ENCODE measurements around the gene SLC9A4. TPM values are rescaled to one million over a fixed set of nuclear protein-coding genes. Genes with fewer than 3 reads are reported as not detected.

Gene SLC9A4
- total and polyA plus RNA-seq, 2 of the 4 experiments (the other 2 are of a cell fraction) = not detected

DNA sequence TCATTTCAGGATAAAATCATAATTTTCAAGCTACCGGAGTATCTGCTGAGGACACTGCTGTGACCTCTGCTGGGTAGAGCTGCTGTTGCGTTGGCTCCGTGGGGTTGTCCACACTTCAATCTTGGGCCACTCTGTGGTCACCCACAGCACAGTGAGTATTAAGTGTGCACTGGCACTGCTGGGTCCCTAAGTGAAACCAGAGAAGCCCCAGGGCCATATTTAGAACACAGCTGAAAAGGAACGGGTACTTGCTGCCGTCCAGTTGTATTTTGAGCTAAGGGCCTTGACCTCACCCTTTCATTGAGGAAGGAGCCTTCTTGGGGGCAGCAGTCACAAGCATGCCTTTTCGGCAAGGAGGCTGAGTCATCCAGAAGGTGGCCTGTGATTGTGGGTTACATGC lies 10.1 kb downstream of the SLC9A4 start:
- CTCF ChIA-PET = no interaction called here
- H4K8ac ChIP-seq (ENCODE audit: low read depth in 2 of 2, low read length in 2 of 2) = no peak overlapping the region

More for the DNA sequence above, 10.1 kb downstream of the SLC9A4 start:
- ATAC-seq (ENCODE audit: low read depth) (no peak), DNase-seq (no peak)
- H3K27ac ChIP-seq (ENCODE audit: insufficient read depth, low read length) = no peak overlapping the region
- H2BK5ac ChIP-seq (ENCODE audit: low read depth, low read length, poor library complexity, severe bottlenecking) = no peak overlapping the region
- H4K91ac ChIP-seq (ENCODE audit: insufficient read depth, low read depth, low read length) = no peak overlapping the region
- H3K18ac ChIP-seq (ENCODE audit: low read depth, low read length) = no peak overlapping the region
- H3K23ac ChIP-seq (ENCODE audit: low read depth, low read length) = no peak overlapping the region
- H3K4ac ChIP-seq (ENCODE audit: low read depth, low read length) = no peak overlapping the region
- intact Hi-C loops (cut with micrococcal nuclease) = no loop called here
- no peak overlapping the region for H3K14ac ChIP-seq (replicated peaks; ENCODE audit: low read depth, low read length)
- H3K56ac ChIP-seq (ENCODE audit: extremely low read depth, insufficient read depth, low read length) = no peak overlapping the region
- H3K79me1 ChIP-seq (ENCODE audit: low read depth in 1 of 2, low read length in 2 of 2) = no peaks in the 10 kb centered on the region
- H4K5ac ChIP-seq (ENCODE audit: low read depth, low read length) = no peak overlapping the region
- H2AFZ ChIP-seq (replicated peaks; ENCODE audit: low read length, poor library complexity) = no peak overlapping the region
- WGBS, 2 experiments (ENCODE audit: extremely low coverage in 2 of 2, insufficient read length in 1 of 2) = 86% methylated on average over 4 of the region's 6 CpGs; no CpG with 5 or more reads in 1 of the 2 experiments
- no peak overlapping the region for H3K4me2 ChIP-seq (ENCODE audit: low read depth, low read length)
- H3K36me3 ChIP-seq (ENCODE audit: control insufficient read depth, insufficient read depth, low read length) = no peaks in the 10 kb centered on the region
- H2BK20ac ChIP-seq (ENCODE audit: low read depth, low read length) = no peak overlapping the region
- peaks cover 12% of the 10 kb centered on the region for H3K27me3 ChIP-seq (ENCODE audit: control insufficient read depth, insufficient read depth, low read length)
- dilution Hi-C loops (cut with HindIII; ENCODE audit: low sequenced_read_pairs, unreplicated experiment) = no loop called here
- no TSS peak for BruUV-seq (replicated peaks)
- no peak overlapping the region for H2BK120ac ChIP-seq (ENCODE audit: low read depth, low read length)
- no peak for TF ChIP-seq CEBPB (IDR thresholded peaks at IDR 0.05; ENCODE audit: low read depth, low read length)
- TF ChIP-seq RFX5 (IDR thresholded peaks at IDR 0.05; ENCODE audit: low read depth, low read length) = no peak
- no peak for TF ChIP-seq RCOR1 (IDR thresholded peaks at IDR 0.05; ENCODE audit: insufficient replicate concordance, low read length)
- no peak for TF ChIP-seq MAFK (IDR thresholded peaks at IDR 0.05; ENCODE audit: low read depth, low read length)
- TF ChIP-seq, protein P1, sequence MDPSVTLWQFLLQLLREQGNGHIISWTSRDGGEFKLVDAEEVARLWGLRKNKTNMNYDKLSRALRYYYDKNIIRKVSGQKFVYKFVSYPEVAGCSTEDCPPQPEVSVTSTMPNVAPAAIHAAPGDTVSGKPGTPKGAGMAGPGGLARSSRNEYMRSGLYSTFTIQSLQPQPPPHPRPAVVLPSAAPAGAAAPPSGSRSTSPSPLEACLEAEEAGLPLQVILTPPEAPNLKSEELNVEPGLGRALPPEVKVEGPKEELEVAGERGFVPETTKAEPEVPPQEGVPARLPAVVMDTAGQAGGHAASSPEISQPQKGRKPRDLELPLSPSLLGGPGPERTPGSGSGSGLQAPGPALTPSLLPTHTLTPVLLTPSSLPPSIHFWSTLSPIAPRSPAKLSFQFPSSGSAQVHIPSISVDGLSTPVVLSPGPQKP (IDR thresholded peaks at IDR 0.05; ENCODE audit: borderline replicate concordance, low read depth, low read length) = no peak
- TF ChIP-seq MXI1 (IDR thresholded peaks at IDR 0.05; ENCODE audit: borderline replicate concordance, low read depth, low read length) = no peak
- TF ChIP-seq, protein P2, sequence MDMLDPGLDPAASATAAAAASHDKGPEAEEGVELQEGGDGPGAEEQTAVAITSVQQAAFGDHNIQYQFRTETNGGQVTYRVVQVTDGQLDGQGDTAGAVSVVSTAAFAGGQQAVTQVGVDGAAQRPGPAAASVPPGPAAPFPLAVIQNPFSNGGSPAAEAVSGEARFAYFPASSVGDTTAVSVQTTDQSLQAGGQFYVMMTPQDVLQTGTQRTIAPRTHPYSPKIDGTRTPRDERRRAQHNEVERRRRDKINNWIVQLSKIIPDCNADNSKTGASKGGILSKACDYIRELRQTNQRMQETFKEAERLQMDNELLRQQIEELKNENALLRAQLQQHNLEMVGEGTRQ (IDR thresholded peaks at IDR 0.05; ENCODE audit: low read depth, low read length) = no peak
- TF ChIP-seq POLR2A (IDR thresholded peaks at IDR 0.05; ENCODE audit: low read depth, low read length) = no peak
- no peak for TF ChIP-seq CHD1 (IDR thresholded peaks at IDR 0.05; ENCODE audit: low read depth, low read length)
- TF ChIP-seq MAZ (IDR thresholded peaks at IDR 0.05; ENCODE audit: borderline replicate concordance, low read depth, low read length) = no peak
- TF ChIP-seq RAD21 (IDR thresholded peaks at IDR 0.05; ENCODE audit: low read length) = no peak
- no peak for TF ChIP-seq NFE2L2 (IDR thresholded peaks at IDR 0.05; ENCODE audit: low read depth, low read length)
- TF ChIP-seq, protein P3, sequence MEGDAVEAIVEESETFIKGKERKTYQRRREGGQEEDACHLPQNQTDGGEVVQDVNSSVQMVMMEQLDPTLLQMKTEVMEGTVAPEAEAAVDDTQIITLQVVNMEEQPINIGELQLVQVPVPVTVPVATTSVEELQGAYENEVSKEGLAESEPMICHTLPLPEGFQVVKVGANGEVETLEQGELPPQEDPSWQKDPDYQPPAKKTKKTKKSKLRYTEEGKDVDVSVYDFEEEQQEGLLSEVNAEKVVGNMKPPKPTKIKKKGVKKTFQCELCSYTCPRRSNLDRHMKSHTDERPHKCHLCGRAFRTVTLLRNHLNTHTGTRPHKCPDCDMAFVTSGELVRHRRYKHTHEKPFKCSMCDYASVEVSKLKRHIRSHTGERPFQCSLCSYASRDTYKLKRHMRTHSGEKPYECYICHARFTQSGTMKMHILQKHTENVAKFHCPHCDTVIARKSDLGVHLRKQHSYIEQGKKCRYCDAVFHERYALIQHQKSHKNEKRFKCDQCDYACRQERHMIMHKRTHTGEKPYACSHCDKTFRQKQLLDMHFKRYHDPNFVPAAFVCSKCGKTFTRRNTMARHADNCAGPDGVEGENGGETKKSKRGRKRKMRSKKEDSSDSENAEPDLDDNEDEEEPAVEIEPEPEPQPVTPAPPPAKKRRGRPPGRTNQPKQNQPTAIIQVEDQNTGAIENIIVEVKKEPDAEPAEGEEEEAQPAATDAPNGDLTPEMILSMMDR (conservative IDR thresholded peaks at IDR 0.05; ENCODE audit: low read depth, low read length) = no peak
- no peak for TF ChIP-seq SMC3 (IDR thresholded peaks at IDR 0.05; ENCODE audit: low read depth, low read length)
- no peaks in the 10 kb centered on the region for H4K20me1 ChIP-seq (ENCODE audit: insufficient read depth, low read length)
- no peak overlapping the region for H2AK9ac ChIP-seq (replicated peaks; ENCODE audit: low read depth, low read length, poor library complexity)
- in situ Hi-C loops (cut with MboI; ENCODE audit: low sequenced_read_pairs) = no loop called here
- no peak overlapping the region for H3K4me3 ChIP-seq (ENCODE audit: insufficient read depth, low read depth, low read length)
- POLR2A ChIA-PET (ENCODE audit: unreplicated experiment) = no interaction called here
- no peaks in the 10 kb centered on the region; the same call in 1 of the 2 replicates for H3K4me1 ChIP-seq (ENCODE audit: control insufficient read depth, insufficient read depth, low read length)
- no peaks in the 10 kb centered on the region for H3K9me1 ChIP-seq (ENCODE audit: insufficient read depth, low read length)
- no peak overlapping the region for H2AK5ac ChIP-seq (ENCODE audit: low read depth, low read length)
- H3K9me3 ChIP-seq (ENCODE audit: control insufficient read depth, insufficient read depth, low read length) = no peaks in the 10 kb centered on the region
- H3K9ac ChIP-seq (ENCODE audit: low read depth, low read length) = no peak overlapping the region
- H2BK15ac ChIP-seq (ENCODE audit: low read depth, low read length) = no peak overlapping the region
